Measurements from ENCODE around the gene STK10. TPM values are rescaled to one million over a fixed set of nuclear protein-coding genes. Genes with fewer than 3 reads are reported as not detected.
A peak's percentile ranks its signal among the peaks of the same experiment; 100 is the strongest.

STK10 gene
- total RNA-seq, 3 donors from 2014 or later (not counting 1 experiment from before 2014, with no cell fraction given), result 705 to 879 (median 783) TPM

GRCh38 chr5:172064766-172065165 lies 123.3 kb downstream of the STK10 start:
- DNase-seq (no peak), ATAC-seq (no peak)
- Histone ChIP-seq H3K4me3 (ENCODE audit: low read length) (no peak overlapping the region), H3K36me3 (ENCODE audit: control insufficient read depth, insufficient read depth, low read length) (peaks cover 65% of the 10 kb centered on the region), H3K27me3 (ENCODE audit: control insufficient read depth, insufficient read depth, low read length) (no peaks in the 10 kb centered on the region), H3K27ac (ENCODE audit: low read length) (no peak overlapping the region), H3K4me1 (ENCODE audit: control insufficient read depth, insufficient read depth, low read length) (peaks cover 33% of the 10 kb centered on the region), H3K9me3 (ENCODE audit: control insufficient read depth, insufficient read depth, low read length) (no peaks in the 10 kb centered on the region)
- H3K4me3 Mint-ChIP-seq, result no peak overlapping the region
- no peaks in the 10 kb centered on the region for H3K27me3 Mint-ChIP-seq (ENCODE audit: low read depth in 2 of 2)
- peak overlapping the region; percentile 92 to 94 for H3K27ac Mint-ChIP-seq
- H3K9me3 Mint-ChIP-seq, result no peaks in the 10 kb centered on the region
- no peak for TF ChIP-seq CTCF (IDR thresholded peaks at IDR 0.05)
- intact Hi-C loops (cut with micrococcal nuclease), result loop anchor here (5.0 kb wide), 3 partner anchors 48 to 218 kb away; partner anchors contain the start of gene UBTD2
- peaks cover 30% of the 10 kb centered on the region for H3K36me3 Mint-ChIP-seq
- H3K4me1 Mint-ChIP-seq, result peaks cover 56 to 61% of the 10 kb centered on the region in 2 donors
- 95% methylated on average over 9 of the region's 9 CpGs for WGBS (ENCODE audit: insufficient coverage)

GRCh38 chr5:172064358-172064757 lies 123.7 kb downstream of the STK10 start:
- intact Hi-C loops (cut with micrococcal nuclease), result no loop called here
- Mint-ChIP-seq H3K27me3 (ENCODE audit: low read depth in 2 of 2) (no peaks in the 10 kb centered on the region), H3K4me3 (no peak overlapping the region), H3K4me1 (peaks cover 56 to 61% of the 10 kb centered on the region in 2 donors), H3K9me3 (no peaks in the 10 kb centered on the region), H3K27ac (peak overlapping the region; percentile 92 to 94), H3K36me3 (peaks cover 34% of the 10 kb centered on the region)
- ATAC-seq (no peak), DNase-seq (no peak)
- no peak overlapping the region for H3K27ac ChIP-seq (ENCODE audit: low read length)
- 98% methylated on average over 5 of the region's 5 CpGs for WGBS (ENCODE audit: insufficient coverage)
- H3K4me1 ChIP-seq (ENCODE audit: control insufficient read depth, insufficient read depth, low read length), result peaks cover 32% of the 10 kb centered on the region
- H3K4me3 ChIP-seq (ENCODE audit: low read length), result no peak overlapping the region
- no peaks in the 10 kb centered on the region for H3K9me3 ChIP-seq (ENCODE audit: control insufficient read depth, insufficient read depth, low read length)
- H3K36me3 ChIP-seq (ENCODE audit: control insufficient read depth, insufficient read depth, low read length), result peaks cover 69% of the 10 kb centered on the region
- no peak for TF ChIP-seq CTCF (IDR thresholded peaks at IDR 0.05)
- no peaks in the 10 kb centered on the region for H3K27me3 ChIP-seq (ENCODE audit: control insufficient read depth, insufficient read depth, low read length)

GRCh38 chr5:172063463-172064235 lies 124.4 kb downstream of the STK10 start:
- Mint-ChIP-seq H3K27me3 (ENCODE audit: low read depth in 2 of 2) (no peaks in the 10 kb centered on the region), H3K4me3 (peak overlapping the region; percentile 31), H3K4me1 (peaks cover 50 to 56% of the 10 kb centered on the region in 2 donors), H3K27ac (peak overlapping the region; percentile 92 to 94), H3K36me3 (peaks cover 35% of the 10 kb centered on the region), H3K9me3 (no peaks in the 10 kb centered on the region)
- H3K27me3 ChIP-seq (ENCODE audit: control insufficient read depth, insufficient read depth, low read length), result no peaks in the 10 kb centered on the region
- H3K9me3 ChIP-seq (ENCODE audit: control insufficient read depth, insufficient read depth, low read length), result no peaks in the 10 kb centered on the region
- DNase-seq, result no peak
- peaks cover 32% of the 10 kb centered on the region for H3K4me1 ChIP-seq (ENCODE audit: control insufficient read depth, insufficient read depth, low read length)
- H3K4me3 ChIP-seq (ENCODE audit: low read length), result no peak overlapping the region
- no peak for TF ChIP-seq CTCF (IDR thresholded peaks at IDR 0.05)
- ATAC-seq, result no peak
- intact Hi-C loops (cut with micrococcal nuclease), result no loop called here
- no peak overlapping the region for H3K27ac ChIP-seq (ENCODE audit: low read length)
- WGBS (ENCODE audit: insufficient coverage), result 93% methylated on average over 14 of the region's 15 CpGs
- peaks cover 69% of the 10 kb centered on the region for H3K36me3 ChIP-seq (ENCODE audit: control insufficient read depth, insufficient read depth, low read length)
